Measurements from ENCODE around the gene MCF2L2.
A peak's percentile ranks its signal among the peaks of the same experiment; 100 is the strongest.
"Not testable (repeated sequence)": the region's sequence is repeated elsewhere in the genome, so short reads cannot be mapped to it uniquely, and the experiment has no call there.

The MCF2L2 gene

GRCh38 chr3:183428447-183429211, at the start of gene MCF2L2:
TSS of gene MCF2L2 (minus strand) at chr3:183428619. CDS start at chr3:183427977, 642 bp downstream.
- Mint-ChIP-seq H3K4me3 (peak within 1 kb of the TSS; percentile 88), H3K27ac (ENCODE audit: low read depth) (peak within 1 kb of the TSS; percentile 64), H3K27me3 (no peaks in the 10 kb centered on the region), H3K9me3 (no peaks in the 10 kb centered on the region), H3K4me1 (peaks cover 23% of the 10 kb centered on the region), H3K36me3 (ENCODE audit: insufficient read depth) (peaks cover 5% of the 10 kb centered on the region)
- ATAC-seq (replicated peaks; ENCODE audit: extremely low read depth, poor library complexity, severe bottlenecking) (peak; percentile 83), DNase-seq (ENCODE audit: low spot score in 2 of 2) (peak; percentile 54 to 67)

GRCh38 chr3:183477801-183478456, 49.5 kb upstream of the MCF2L2 start:
- peaks cover 5% of the 10 kb centered on the region for H3K36me3 Mint-ChIP-seq (ENCODE audit: insufficient read depth)
- no peaks in the 10 kb centered on the region for H3K27me3 Mint-ChIP-seq
- ATAC-seq (replicated peaks; ENCODE audit: extremely low read depth, poor library complexity, severe bottlenecking) (no peak), DNase-seq (ENCODE audit: low spot score in 2 of 2) (no peak)
- no peaks in the 10 kb centered on the region for H3K4me1 Mint-ChIP-seq
- H3K4me3 Mint-ChIP-seq, result no peak overlapping the region
- no peak overlapping the region for H3K27ac Mint-ChIP-seq (ENCODE audit: low read depth)
- H3K9me3 Mint-ChIP-seq, result no peaks in the 10 kb centered on the region

- DNase-seq (ENCODE audit: low spot score in 2 of 2); H3K27ac Mint-ChIP-seq (ENCODE audit: low read depth); H3K9me3 Mint-ChIP-seq; H3K27me3 Mint-ChIP-seq; H3K36me3 Mint-ChIP-seq (ENCODE audit: insufficient read depth); H3K4me3 Mint-ChIP-seq; ATAC-seq (replicated peaks; ENCODE audit: extremely low read depth, poor library complexity, severe bottlenecking); H3K4me1 Mint-ChIP-seq: not testable (repeated sequence)
Measured at GRCh38 chr3:183475764-183476162, 47.3 kb upstream of the MCF2L2 start.

GRCh38 chr3:183475016-183475763, 46.8 kb upstream of the MCF2L2 start:
- ATAC-seq (replicated peaks; ENCODE audit: extremely low read depth, poor library complexity, severe bottlenecking) (no peak), DNase-seq (ENCODE audit: low spot score in 2 of 2) (no peak)
- Mint-ChIP-seq H3K9me3 (no peaks in the 10 kb centered on the region), H3K36me3 (ENCODE audit: insufficient read depth) (peaks cover 1% of the 10 kb centered on the region), H3K4me1 (no peaks in the 10 kb centered on the region), H3K4me3 (no peak overlapping the region), H3K27me3 (no peaks in the 10 kb centered on the region), H3K27ac (ENCODE audit: low read depth) (no peak overlapping the region)

GRCh38 chr3:183473969-183474368, 45.5 kb upstream of the MCF2L2 start:
- ATAC-seq (replicated peaks; ENCODE audit: extremely low read depth, poor library complexity, severe bottlenecking), result no peak
- Mint-ChIP-seq H3K4me3 (no peak overlapping the region), H3K4me1 (peaks cover 5% of the 10 kb centered on the region)

GRCh38 chr3:183472155-183472554, 43.7 kb upstream of the MCF2L2 start:
- Mint-ChIP-seq H3K27me3 (no peaks in the 10 kb centered on the region), H3K36me3 (ENCODE audit: insufficient read depth) (no peaks in the 10 kb centered on the region), H3K9me3 (no peaks in the 10 kb centered on the region), H3K27ac (ENCODE audit: low read depth) (no peak overlapping the region), H3K4me1 (peaks cover 5% of the 10 kb centered on the region), H3K4me3 (no peak overlapping the region)
- no peak for ATAC-seq (replicated peaks; ENCODE audit: extremely low read depth, poor library complexity, severe bottlenecking)
- DNase-seq (ENCODE audit: low spot score in 2 of 2), result no peak

More at GRCh38 chr3:183473969-183474368, 45.5 kb upstream of the MCF2L2 start:
- Mint-ChIP-seq H3K36me3 (ENCODE audit: insufficient read depth) (no peaks in the 10 kb centered on the region), H3K27me3 (no peaks in the 10 kb centered on the region), H3K27ac (ENCODE audit: low read depth) (no peak overlapping the region), H3K9me3 (no peaks in the 10 kb centered on the region)
- no peak for DNase-seq (ENCODE audit: low spot score in 2 of 2)

GRCh38 chr3:183468424-183468823, 40.0 kb upstream of the MCF2L2 start:
- Mint-ChIP-seq H3K27ac (ENCODE audit: low read depth) (no peak overlapping the region), H3K9me3 (no peaks in the 10 kb centered on the region), H3K27me3 (no peaks in the 10 kb centered on the region), H3K4me1 (peaks cover 5% of the 10 kb centered on the region), H3K36me3 (ENCODE audit: insufficient read depth) (no peaks in the 10 kb centered on the region), H3K4me3 (no peak overlapping the region)
- ATAC-seq (replicated peaks; ENCODE audit: extremely low read depth, poor library complexity, severe bottlenecking) (no peak), DNase-seq (ENCODE audit: low spot score in 2 of 2) (no peak)

- Mint-ChIP-seq H3K4me3 (no peak overlapping the region), H3K4me1 (peaks cover 5% of the 10 kb centered on the region), H3K36me3 (ENCODE audit: insufficient read depth) (no peaks in the 10 kb centered on the region), H3K27me3 (no peaks in the 10 kb centered on the region), H3K27ac (ENCODE audit: low read depth) (no peak overlapping the region), H3K9me3 (no peaks in the 10 kb centered on the region)
- no peak for ATAC-seq (replicated peaks; ENCODE audit: extremely low read depth, poor library complexity, severe bottlenecking)
- no peak for DNase-seq (ENCODE audit: low spot score in 2 of 2)
Measured at GRCh38 chr3:183466575-183466974, 38.2 kb upstream of the MCF2L2 start.

GRCh38 chr3:183465710-183466109, 37.3 kb upstream of the MCF2L2 start:
- not testable (repeated sequence) for ATAC-seq (replicated peaks; ENCODE audit: extremely low read depth, poor library complexity, severe bottlenecking); H3K27ac Mint-ChIP-seq (ENCODE audit: low read depth); H3K36me3 Mint-ChIP-seq (ENCODE audit: insufficient read depth); H3K4me3 Mint-ChIP-seq; H3K4me1 Mint-ChIP-seq; H3K9me3 Mint-ChIP-seq; H3K27me3 Mint-ChIP-seq; DNase-seq (ENCODE audit: low spot score in 2 of 2)

- Mint-ChIP-seq H3K4me3 (no peak overlapping the region), H3K27ac (ENCODE audit: low read depth) (no peak overlapping the region), H3K4me1 (peaks cover 5% of the 10 kb centered on the region), H3K27me3 (no peaks in the 10 kb centered on the region), H3K9me3 (no peaks in the 10 kb centered on the region), H3K36me3 (ENCODE audit: insufficient read depth) (no peaks in the 10 kb centered on the region)
- DNase-seq (ENCODE audit: low spot score in 2 of 2), result no peak
- ATAC-seq (replicated peaks; ENCODE audit: extremely low read depth, poor library complexity, severe bottlenecking), result no peak
Measured at GRCh38 chr3:183464480-183464879, 36.1 kb upstream of the MCF2L2 start.

- ATAC-seq (replicated peaks; ENCODE audit: extremely low read depth, poor library complexity, severe bottlenecking) (no peak), DNase-seq (ENCODE audit: low spot score in 2 of 2) (no peak)
- no peaks in the 10 kb centered on the region for H3K4me1 Mint-ChIP-seq
- no peak overlapping the region for H3K27ac Mint-ChIP-seq (ENCODE audit: low read depth)
- no peak overlapping the region for H3K4me3 Mint-ChIP-seq
- no peaks in the 10 kb centered on the region for H3K27me3 Mint-ChIP-seq
- peaks cover 1% of the 10 kb centered on the region for H3K36me3 Mint-ChIP-seq (ENCODE audit: insufficient read depth)
- no peaks in the 10 kb centered on the region for H3K9me3 Mint-ChIP-seq
Measured at GRCh38 chr3:183460081-183461055, 31.9 kb upstream of the MCF2L2 start.

- Mint-ChIP-seq H3K27me3 (no peaks in the 10 kb centered on the region), H3K9me3 (no peaks in the 10 kb centered on the region), H3K36me3 (ENCODE audit: insufficient read depth) (peaks cover 7% of the 10 kb centered on the region), H3K27ac (ENCODE audit: low read depth) (no peak overlapping the region), H3K4me3 (no peak overlapping the region), H3K4me1 (no peaks in the 10 kb centered on the region)
- DNase-seq (ENCODE audit: low spot score in 2 of 2) (no peak), ATAC-seq (replicated peaks; ENCODE audit: extremely low read depth, poor library complexity, severe bottlenecking) (no peak)
Measured at GRCh38 chr3:183455089-183455488, 26.7 kb upstream of the MCF2L2 start.

All from central memory CD8-positive, alpha-beta T cell (primary cell).